GOT3 (cell line): Measurements from ENCODE around the gene ALPG.
"Not testable (repeated sequence)": the region's sequence is repeated elsewhere in the genome, so short reads cannot be mapped to it uniquely, and the experiment has no call there.

Source experiments
- DNase-seq: peaks from one replicate; lab custom pipeline; 2025; ENCODE audit warnings: mixed read lengths; lab: John Stamatoyannopoulos, UW

ALPG gene

GRCh38 chr2:232406556-232407310, at the start of gene ALPG:
Gene ALPG (plus strand): TSS chr2:232406844. CDS start chr2:232406895, 51 bp downstream.
- no peak for DNase-seq

DNA sequence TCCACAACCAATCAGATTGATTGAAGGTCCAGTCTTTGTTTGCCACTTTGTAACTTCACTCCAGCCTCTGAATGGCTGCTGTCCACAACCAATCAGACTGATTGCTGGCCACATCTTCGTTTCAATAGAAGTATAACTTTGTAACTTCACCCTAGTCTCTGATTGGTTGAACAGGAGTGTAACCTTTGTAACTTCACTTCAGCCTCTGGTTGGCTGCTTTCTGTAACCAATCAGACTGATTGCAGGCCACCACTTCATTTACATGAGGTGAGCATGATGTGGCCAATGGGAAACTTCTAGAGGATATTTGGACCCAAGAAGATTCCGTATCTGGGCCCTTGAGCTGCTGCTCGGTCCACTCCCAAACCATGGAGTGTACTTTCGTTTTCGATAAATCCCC, 45.0 kb upstream of the ALPG start:
- DNase-seq = no peak

- DNase-seq = no peak
Observed at GRCh38 chr2:232362174-232362900, 44.3 kb upstream of the ALPG start.

GRCh38 chr2:232363064-232363783, 43.4 kb upstream of the ALPG start:
- DNase-seq = not testable (repeated sequence)

DNA sequence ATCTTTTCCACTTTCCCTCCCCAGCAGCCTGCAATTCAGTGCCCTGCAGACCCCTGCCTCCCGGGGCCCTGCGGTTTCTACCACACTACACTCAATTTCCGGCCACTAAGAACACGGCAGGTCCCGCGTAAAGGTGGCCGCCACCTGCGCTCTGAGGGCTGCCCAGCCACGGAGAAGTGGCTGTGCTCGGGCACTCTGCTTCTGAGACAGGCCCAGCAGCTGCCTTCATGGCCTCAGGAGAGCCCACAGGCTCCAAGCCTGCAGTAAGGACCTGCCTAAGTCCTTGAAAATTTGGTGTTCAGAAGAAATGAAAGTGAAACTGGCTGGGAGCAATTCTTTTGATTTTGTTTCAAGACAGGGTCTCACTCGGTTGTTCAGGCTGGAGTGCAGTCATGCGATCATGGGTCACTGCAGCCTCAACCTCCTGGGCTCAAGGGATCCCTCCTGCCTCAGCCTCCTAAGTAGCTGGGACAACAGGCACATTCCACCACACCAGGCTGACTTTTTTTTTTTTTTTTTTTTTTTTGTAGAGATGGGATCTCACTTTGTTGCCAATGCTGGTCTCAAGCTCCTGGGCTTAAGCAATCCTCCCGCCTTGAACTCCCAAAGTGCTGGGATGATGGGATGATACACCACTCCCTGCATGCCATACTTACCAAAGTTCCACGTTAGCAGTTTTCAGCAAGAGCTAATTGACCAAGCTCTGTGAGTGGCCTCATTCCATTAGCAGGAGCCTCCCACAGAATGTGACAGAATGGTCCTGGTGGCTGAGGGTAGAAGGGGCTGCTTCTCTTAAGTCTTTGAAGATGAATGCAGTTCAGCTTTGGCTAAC, 42.6 kb upstream of the ALPG start:
- DNase-seq = no peak

DNA sequence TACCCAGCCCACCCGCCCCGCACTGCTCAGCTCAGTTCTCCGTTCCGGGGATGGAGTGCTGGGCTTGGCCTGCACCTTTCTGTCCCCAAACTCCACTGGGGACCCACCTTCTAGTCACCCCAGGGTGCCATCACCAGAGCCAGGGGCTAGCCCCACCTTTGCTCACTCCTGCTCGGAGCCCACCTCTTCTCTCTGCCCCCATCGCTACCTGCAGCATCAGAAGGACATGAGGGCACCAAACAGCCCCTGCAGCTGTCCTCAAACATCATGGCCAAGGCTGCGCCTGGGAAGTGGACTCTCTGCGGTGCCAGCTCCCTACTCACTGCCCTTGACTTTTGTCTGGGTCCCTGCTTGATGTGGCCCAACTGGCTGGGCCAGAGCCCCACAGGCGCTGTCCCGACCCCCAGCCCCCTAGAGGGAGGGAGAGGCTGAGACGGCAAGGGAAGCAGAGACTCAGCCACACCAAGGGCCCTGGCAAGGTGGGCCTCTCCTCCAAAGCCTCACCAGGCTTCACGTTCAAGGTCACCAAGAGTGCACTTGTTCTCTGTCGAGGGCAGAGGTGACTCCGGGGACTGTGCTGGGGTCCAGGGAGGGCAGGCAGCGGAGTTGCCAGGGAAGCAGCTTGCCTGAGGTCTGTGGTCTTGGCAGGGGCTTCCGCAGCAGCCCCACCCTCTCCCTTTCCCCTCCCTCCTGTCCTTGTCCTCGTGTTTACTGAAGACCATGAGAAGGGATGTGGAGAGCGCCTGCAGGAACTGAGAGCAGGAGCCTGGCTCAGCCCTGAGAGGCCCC, 41.6 kb upstream of the ALPG start:
- DNase-seq = not testable (repeated sequence)

- no peak for DNase-seq
Observed at GRCh38 chr2:232365621-232366321, 40.9 kb upstream of the ALPG start.

GRCh38 chr2:232366461-232366860, 40.2 kb upstream of the ALPG start:
- not testable (repeated sequence) for DNase-seq

GRCh38 chr2:232367016-232367415, 39.6 kb upstream of the ALPG start:
- no peak for DNase-seq

GRCh38 chr2:232367591-232368233, 38.9 kb upstream of the ALPG start:
- no peak for DNase-seq

- no peak for DNase-seq
Observed at GRCh38 chr2:232368311-232368731, 38.3 kb upstream of the ALPG start.

GRCh38 chr2:232369126-232369951, 37.3 kb upstream of the ALPG start:
- no peak for DNase-seq

DNA sequence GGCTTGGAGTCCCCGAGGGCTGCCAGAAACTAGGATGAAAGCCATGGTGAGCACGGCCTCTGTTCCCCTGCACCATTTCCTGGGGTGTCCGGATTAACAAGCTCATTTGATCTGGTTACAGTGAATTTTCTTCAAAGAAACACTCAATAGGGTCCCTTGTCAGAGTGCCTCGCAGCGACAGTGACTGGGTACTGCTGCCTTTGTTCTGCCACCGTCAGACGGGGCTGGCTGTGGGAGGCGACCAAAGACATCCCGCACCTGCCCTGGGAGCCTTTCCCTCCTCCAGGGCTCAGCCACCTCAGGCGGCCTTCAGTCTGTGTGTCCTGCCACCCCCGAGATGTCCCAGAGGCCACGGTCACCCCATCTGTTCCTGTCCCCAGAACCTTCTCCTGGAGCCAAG, 36.6 kb upstream of the ALPG start:
- not testable (repeated sequence) for DNase-seq

GRCh38 chr2:232372231-232373208, 34.1 kb upstream of the ALPG start:
- no peak for DNase-seq

- DNase-seq = no peak
Observed at GRCh38 chr2:232374356-232374755, 32.3 kb upstream of the ALPG start.

DNA sequence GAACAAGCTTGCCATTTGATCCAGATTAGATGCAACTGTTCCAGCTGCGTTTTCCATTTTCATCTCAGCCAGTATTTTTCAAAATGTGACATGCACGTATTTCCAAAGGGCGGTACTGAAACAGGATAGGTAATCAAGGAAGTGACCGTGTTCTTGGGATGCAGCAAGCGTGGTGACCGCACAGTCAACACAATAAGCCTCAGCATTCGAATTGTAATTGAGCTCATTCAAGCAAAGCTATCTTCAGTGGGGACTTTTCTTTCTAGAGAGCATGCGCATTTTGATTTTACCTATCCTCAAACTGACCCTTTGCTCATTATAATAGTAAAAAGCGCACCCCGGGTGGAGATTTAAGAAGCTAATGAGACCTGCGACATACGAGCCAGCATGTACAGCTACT, 31.5 kb upstream of the ALPG start:
- DNase-seq = no peak

- DNase-seq = no peak
Observed at GRCh38 chr2:232376260-232376659, 30.4 kb upstream of the ALPG start.

GRCh38 chr2:232376713-232377112, 29.9 kb upstream of the ALPG start:
- no peak for DNase-seq
